AG04450 (cell line): ENCODE measurements around the gene IL22. TPM values are rescaled to one million over a fixed set of nuclear protein-coding genes. Genes with fewer than 3 reads are reported as not detected.

Source experiments
- CTCF ChIA-PET: fragments of 300-600, 350-600 bp; formaldehyde crosslinking; extraction: SDS; loops from one replicate; lab custom pipeline; 2022; ENCODE audit warnings: antibody characterized with exemption, inconsistent platforms; lab: Charles Lee
- POLR2A ChIA-PET: fragments of 350-600 bp; formaldehyde crosslinking; extraction: SDS; loops from one replicate; lab custom pipeline; 2021; ENCODE audit warnings: antibody characterized with exemption, inconsistent platforms; lab: Yijun Ruan, JAX
- DNase-seq: peaks from one replicate; pipeline ENCODE4 v3.0.0-alpha.2; 2011; ENCODE audit warnings: low read depth, low spot score
- H3K27ac ChIP-seq: one replicate; pipeline ENCODE4 v1.5.1; 2012; ENCODE audit warnings: low read depth, low read length, control low read depth
- H3K27me3 ChIP-seq: one replicate; pipeline ENCODE4 v1.6.0; 2012; ENCODE audit warnings: low read length; ENCODE audit not compliant: control insufficient read depth, insufficient read depth
- H3K4me3 ChIP-seq: 2 replicates; pipeline ENCODE4 v1.5.1; 2011; ENCODE audit warnings: mild to moderate bottlenecking, low read depth, low read length, control low read depth
- H3K9me3 ChIP-seq: 2 replicates; pipeline ENCODE4 v1.5.1; 2012; ENCODE audit warnings: low read length; ENCODE audit not compliant: control insufficient read depth, insufficient read depth
- polyA plus RNA-seq: library from polyadenylated mRNA; depleted of rRNA; stranded (reverse); fragments of >200 nt; gene quantifications from 2 replicates; pipeline ENCODE4 v1.2.3, GENCODE V29; 2011
- TF ChIP-seq, protein P1 (sequence below): IDR thresholded peaks from 2 replicates; pipeline ENCODE4 v1.5.1; 2011; ENCODE audit warnings: low read depth, low read length, control low read depth, inconsistent platforms

The IL22 gene
- polyA plus RNA-seq, 1 experiment, result not detected

DNA sequence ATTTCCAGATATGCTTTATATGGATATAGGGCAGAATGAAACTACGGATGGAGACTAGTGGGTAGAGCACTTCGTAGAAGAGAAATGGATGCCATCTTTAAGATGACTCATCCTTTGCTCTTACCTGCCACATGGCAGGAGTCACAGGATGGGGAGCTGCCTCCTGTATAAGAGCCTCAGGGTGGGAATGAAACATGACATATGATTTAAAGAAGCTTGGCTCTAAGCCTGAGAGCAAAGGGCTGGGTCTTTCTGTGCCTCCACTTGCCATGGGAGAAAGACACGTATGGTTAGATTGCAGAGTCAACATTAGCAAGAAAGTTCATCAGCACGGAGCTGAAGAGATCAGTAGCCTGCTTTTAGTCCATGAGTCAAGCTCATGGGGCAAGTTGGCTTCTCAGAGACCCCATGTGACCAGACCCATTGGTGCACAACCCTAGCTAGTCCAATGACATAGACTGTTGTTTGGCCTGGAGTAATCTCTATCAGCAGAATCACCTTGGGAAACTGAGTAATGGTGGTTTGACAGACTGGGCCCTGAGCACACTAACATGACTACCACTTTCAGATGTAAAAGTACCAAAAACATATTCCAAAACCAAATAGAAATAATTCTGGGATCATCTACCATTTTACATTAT, 38.1 kb upstream of the IL22 start:
- Histone ChIP-seq H3K27ac (no peak overlapping the region), H3K9me3 (no peaks in the 10 kb centered on the region), H3K4me3 (no peak overlapping the region), H3K27me3 (no peaks in the 10 kb centered on the region)
- ChIA-PET POLR2A (no interaction called here), CTCF (interaction anchor here (0.6 kb wide), 1 partner anchor 1064 kb away, joined by 3 read pairs; no protein-coding TSS in a partner anchor)
- TF ChIP-seq, protein P1, sequence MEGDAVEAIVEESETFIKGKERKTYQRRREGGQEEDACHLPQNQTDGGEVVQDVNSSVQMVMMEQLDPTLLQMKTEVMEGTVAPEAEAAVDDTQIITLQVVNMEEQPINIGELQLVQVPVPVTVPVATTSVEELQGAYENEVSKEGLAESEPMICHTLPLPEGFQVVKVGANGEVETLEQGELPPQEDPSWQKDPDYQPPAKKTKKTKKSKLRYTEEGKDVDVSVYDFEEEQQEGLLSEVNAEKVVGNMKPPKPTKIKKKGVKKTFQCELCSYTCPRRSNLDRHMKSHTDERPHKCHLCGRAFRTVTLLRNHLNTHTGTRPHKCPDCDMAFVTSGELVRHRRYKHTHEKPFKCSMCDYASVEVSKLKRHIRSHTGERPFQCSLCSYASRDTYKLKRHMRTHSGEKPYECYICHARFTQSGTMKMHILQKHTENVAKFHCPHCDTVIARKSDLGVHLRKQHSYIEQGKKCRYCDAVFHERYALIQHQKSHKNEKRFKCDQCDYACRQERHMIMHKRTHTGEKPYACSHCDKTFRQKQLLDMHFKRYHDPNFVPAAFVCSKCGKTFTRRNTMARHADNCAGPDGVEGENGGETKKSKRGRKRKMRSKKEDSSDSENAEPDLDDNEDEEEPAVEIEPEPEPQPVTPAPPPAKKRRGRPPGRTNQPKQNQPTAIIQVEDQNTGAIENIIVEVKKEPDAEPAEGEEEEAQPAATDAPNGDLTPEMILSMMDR, result no peak
- DNase-seq, result no peak

- TF ChIP-seq, protein P1, result no peak
- no peaks in the 10 kb centered on the region for H3K9me3 ChIP-seq
- no peak overlapping the region for H3K4me3 ChIP-seq
- no peak for DNase-seq
- no peaks in the 10 kb centered on the region for H3K27me3 ChIP-seq
- H3K27ac ChIP-seq, result no peak overlapping the region
- ChIA-PET POLR2A (no interaction called here), CTCF (no interaction called here)
Measured at GRCh38 chr12:68290126-68290525, 36.7 kb upstream of the IL22 start.

DNA sequence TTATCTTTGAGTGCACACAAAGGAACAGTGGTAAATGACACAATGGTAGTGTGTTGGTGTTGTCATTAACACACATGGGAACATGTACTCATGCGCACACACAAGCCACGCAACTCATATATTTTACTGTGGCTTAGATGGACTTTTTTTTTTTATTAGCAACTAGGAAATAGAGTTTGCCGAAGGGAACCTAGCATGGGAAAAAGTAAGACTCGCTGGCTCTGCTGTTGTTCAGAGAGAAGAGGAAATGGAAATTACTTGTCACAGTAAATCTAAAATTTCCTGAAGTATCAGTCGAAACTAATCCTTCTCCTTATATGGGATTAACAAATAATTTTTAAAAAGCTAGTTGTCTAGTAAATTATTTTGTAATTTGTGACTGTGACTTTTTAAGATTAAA, 33.7 kb upstream of the IL22 start:
- H3K27ac ChIP-seq, result no peak overlapping the region
- no peak overlapping the region for H3K4me3 ChIP-seq
- no peak for DNase-seq
- TF ChIP-seq, protein P1, result no peak
- POLR2A ChIA-PET, result interaction anchor here (0.7 kb wide), 1 partner anchor 243 kb away, joined by 3 read pairs; no protein-coding TSS in a partner anchor
- CTCF ChIA-PET, result interaction anchor here (1.1 to 1.3 kb wide), 2 partner anchors 29 to 64 kb away, joined by 5 read pairs; no protein-coding TSS in a partner anchor
- no peaks in the 10 kb centered on the region for H3K9me3 ChIP-seq
- H3K27me3 ChIP-seq, result no peaks in the 10 kb centered on the region

- CTCF ChIA-PET, result interaction anchor here (0.5 to 1.3 kb wide), 3 partner anchors 30 to 481 kb away, joined by 3 to 6 read pairs (median 5); no protein-coding TSS in a partner anchor
- TF ChIP-seq, protein P1, result no peak
- Histone ChIP-seq H3K27me3 (no peaks in the 10 kb centered on the region), H3K9me3 (no peaks in the 10 kb centered on the region), H3K27ac (no peak overlapping the region), H3K4me3 (no peak overlapping the region)
- no peak for DNase-seq
- POLR2A ChIA-PET, result no interaction called here
Measured at GRCh38 chr12:68286396-68286795, 33.0 kb upstream of the IL22 start.

DNA sequence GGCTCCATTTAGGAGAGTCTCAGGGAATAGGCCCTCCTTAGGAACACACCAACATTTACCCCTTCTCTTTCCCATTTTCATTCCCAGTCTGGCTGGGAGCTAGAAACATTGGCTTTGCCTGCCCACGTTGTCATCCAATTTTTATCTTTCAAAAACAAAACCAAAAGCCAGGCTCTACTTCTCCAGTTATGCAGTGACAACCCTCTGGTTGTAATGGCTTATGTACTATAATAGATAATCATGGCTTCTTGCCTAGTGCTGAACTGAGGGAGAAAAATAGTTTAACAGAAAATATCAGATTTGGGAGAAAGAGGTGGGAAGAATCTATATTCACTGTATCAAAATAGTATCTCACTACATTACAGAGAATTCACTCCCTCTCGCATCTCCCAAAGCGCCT, 32.1 kb upstream of the IL22 start:
- ChIA-PET POLR2A (no interaction called here), CTCF (interaction anchor here (1.1 kb wide), 1 partner anchor 245 kb away, joined by 3 read pairs; no protein-coding TSS in a partner anchor)
- no peaks in the 10 kb centered on the region for H3K27me3 ChIP-seq
- DNase-seq, result no peak
- H3K4me3 ChIP-seq, result no peak overlapping the region
- H3K9me3 ChIP-seq, result no peaks in the 10 kb centered on the region
- TF ChIP-seq, protein P1, result no peak
- H3K27ac ChIP-seq, result no peak overlapping the region
